ENCODE measurements around the gene THAP11.
A peak's percentile ranks its signal among the peaks of the same experiment; 100 is the strongest.
"Not testable (repeated sequence)": the region's sequence is repeated elsewhere in the genome, so short reads cannot be mapped to it uniquely, and the experiment has no call there.

THAP11 gene

GRCh38 chr16:67862623-67863583 is 20.8 kb downstream of the THAP11 start:
- DNase-seq (ENCODE audit: low spot score) = no peak

DNA sequence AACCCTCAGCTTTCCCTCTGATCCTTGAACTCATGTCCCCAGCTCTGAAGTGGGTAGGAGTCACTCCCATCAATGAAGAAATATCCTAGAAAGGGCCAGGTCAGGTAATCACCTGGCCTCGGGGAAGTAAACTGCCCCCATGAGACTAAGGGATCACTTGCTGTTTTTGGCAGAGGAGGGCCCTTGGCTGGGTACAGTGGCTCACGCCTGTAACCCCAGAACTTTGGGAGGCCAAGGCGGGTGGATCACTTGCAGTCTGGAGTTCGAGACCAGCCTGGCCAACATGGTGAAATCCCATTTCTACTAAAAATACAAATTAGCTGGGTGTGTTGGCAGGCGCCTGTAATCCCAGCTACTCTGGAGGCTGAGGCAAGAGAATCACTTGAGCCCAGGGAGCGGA is 21.9 kb downstream of the THAP11 start:
- DNase-seq (ENCODE audit: low spot score) = not testable (repeated sequence)

DNA sequence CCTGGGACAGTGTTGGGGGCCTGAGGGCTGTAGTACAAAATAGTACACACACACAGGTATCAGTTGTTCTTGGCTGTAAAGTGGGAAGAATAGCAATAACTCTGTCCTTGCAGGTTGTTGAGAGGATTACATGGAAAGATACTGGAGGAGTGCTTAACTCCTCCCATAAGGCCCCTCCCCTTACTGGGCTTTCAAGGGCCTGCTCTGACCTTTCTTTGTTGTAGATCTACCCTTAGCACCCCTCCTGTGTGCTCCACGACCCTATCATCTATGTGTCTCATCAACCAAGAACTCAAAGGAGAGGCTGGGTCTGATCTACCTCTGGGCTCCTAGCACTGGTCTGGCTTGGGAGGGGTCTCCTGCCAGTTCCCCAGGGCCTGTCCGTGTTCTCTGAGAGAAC is 22.5 kb downstream of the THAP11 start:
- DNase-seq (ENCODE audit: low spot score) = no peak

DNA sequence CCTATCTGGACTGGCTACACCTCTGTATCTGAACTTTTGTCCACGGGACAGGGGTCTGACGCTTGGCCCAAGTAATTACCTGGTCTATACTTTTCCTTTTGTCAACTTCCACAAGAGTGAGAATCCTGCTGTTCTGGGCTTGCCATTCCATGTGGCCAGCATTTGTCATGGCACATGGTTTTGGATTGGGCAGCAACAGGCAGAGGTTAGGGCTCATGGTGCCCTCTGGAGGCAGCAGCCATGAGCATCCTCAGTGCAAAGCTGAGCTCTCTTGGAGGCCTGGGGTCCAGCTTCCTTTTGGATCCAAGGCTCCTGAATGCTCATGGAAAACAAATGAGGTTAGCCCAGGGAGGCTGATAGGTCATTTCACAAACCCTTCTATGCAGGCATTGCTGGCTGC is 23.2 kb downstream of the THAP11 start:
- peak; percentile 58 for DNase-seq (ENCODE audit: low spot score)

GRCh38 chr16:67868290-67868689 is 26.2 kb downstream of the THAP11 start:
- no peak for DNase-seq (ENCODE audit: low spot score)

- no peak for DNase-seq (ENCODE audit: low spot score)
Observed at GRCh38 chr16:67869653-67870052, 27.5 kb downstream of the THAP11 start.

DNA sequence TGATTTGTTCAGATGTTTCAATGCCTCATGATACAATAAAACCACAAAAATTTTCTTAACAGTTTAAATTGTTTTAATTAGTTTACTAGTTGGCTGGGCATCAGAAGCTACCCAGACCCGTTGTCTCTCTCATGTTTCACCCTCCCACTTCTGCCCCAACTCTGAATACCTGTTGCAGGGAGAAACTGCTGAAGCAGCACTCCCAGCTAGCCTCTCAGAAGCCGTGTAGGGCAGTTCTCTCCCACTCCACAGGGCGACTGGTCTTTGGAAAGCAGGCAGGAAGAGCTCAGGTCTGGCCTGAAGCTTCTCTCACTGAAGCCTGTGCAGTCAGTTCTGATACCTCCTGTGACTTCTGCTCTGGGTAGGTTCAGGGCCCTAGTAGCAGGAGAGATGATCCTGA is 29.1 kb downstream of the THAP11 start:
- no peak for DNase-seq (ENCODE audit: low spot score)

GRCh38 chr16:67872131-67872630 is 30.1 kb downstream of the THAP11 start:
- DNase-seq (ENCODE audit: low spot score) = no peak

DNA sequence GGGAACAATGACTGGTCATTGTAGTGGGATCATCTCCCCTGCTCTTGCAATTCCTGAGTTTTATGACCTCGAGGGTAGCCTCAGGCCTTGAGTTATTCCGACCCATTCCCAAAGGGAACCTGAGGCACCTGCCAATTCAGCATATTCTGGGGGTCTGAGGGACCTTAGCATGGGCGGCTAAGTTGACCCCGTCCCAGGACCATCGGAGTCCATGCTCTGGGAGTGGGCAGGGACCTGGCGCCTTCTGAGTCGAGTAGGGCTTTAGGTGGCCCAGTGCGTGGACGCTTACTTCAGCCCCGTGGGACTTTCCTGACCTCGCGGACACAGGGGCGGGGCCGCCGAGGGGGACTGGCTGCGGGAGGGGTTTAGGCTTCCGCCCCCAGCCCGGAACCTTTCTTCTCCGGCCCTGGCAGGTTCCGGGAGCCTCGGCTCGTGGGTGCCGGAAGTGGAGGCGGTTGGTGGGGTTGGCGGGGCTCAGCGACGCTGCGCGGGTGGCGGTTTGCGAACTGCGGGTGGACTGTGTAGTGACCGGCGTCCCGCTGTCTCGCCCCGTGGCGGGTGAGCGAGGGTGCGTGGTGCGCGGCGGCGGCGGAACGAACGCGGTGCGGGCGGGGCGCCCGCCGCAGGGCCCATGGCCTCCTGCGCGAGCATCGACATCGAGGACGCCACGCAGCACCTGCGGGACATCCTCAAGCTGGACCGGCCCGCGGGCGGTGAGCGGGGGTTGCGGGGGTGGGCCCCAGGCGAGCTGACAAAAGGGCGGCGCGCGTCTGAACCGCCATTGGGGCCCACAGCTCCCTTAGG is 30.7 kb downstream of the THAP11 start, which contains the start of gene EDC4:
Gene EDC4, plus strand, starts transcription at position 422 of the 804 bp plus-strand sequence. Its CDS starts 210 bp downstream, at position 632.
- DNase-seq (ENCODE audit: low spot score) = peak; percentile 73

DNA sequence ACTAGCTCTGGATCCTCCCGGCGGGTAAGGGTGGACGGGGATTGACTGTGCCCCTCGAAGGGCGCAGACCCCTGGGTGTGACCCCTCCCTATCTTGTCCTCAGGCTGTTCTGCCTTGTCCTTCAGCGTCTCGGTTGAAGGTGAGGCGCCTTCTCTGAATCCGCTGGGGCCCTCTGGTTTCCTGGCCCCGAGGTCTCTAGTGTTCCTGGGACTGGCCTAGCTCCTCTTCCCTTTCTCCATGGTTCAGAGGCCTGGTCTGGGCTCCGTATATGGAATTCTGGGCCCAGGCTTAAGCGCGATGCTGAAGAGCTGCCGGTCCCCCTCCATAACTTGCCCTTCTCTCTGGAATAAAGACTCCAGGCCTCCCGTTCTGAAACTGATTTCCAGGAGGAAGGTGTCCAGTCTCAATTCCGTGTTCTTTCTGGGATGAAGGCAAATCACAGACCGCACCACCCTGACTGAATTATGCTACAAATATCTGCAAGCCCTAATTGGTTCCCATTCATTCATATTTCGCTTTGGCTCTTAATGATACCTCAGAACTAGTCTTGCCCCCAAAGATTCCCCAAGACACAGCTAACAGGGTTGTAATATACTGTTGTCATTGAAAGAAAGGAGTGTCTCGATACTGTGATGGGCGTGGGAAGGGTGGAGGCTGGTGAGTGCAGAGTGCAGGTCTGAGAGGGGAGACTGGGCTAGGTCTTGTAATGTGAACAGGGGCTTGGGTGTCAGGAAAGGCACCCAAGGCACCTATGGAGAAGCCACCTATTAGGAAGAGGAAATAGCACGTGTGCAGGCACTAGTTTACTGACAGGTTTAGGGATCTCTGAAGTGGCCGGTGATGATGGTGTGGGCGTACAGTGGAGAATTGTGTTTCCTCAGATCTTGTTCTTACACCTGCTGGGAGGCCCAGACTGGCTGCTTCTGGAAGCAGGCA is 31.6 kb downstream of the THAP11 start:
- DNase-seq (ENCODE audit: low spot score) = no peak

DNA sequence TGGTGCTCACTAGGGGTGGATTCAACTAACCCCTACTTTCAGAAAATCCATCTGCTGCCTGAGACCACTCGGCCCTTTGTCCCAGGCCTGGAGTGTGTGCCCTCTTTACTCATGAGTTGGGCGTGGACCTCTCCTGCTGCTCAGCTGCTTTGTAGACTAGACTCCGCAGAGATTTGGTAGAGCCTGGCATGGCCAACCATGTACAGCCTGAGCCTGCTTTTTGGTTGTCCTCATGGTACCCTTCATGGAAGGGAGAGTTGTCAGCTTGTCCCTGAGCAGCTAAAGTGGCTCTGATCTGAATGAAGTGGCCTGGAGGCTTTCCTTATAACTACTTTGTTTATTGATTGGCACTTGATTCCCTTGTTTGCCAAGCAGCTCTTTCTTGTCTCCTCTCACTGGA is 32.3 kb downstream of the THAP11 start:
- DNase-seq (ENCODE audit: low spot score) = no peak

DNA sequence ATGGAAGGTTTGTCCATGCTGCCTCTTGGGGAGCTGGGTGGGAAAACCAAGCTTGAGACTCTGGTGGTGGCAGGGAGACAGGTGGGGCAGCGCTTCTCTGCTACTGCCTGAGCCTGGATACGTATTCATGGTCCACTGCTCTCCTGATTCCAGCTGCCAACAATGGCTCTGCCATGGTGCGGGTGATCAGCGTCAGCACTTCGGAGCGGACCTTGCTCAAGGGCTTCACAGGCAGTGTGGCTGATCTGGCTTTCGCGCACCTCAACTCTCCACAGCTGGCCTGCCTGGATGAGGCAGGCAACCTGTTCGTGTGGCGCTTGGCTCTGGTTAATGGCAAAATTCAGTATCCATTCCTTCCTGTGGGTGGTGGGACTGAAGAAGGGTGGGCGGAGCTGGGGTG is 34.9 kb downstream of the THAP11 start:
- DNase-seq (ENCODE audit: low spot score) = no peak

DNA sequence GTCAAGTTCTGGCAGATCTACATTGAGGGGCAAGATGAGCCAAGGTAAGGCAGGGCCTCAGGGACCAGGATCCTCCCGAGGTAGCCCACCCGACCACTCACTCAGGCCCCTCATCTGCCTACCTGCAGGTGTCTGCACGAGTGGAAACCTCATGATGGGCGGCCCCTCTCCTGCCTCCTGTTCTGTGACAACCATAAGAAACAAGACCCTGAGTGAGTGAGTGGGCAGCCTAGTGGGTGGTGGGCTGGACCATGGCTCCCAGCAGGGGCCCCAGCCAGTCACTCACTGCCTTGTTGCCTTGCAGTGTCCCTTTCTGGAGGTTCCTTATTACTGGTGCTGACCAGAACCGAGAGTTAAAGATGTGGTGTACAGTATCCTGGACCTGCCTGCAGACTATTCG is 36.1 kb downstream of the THAP11 start:
- DNase-seq (ENCODE audit: low spot score) = no peak

DNA sequence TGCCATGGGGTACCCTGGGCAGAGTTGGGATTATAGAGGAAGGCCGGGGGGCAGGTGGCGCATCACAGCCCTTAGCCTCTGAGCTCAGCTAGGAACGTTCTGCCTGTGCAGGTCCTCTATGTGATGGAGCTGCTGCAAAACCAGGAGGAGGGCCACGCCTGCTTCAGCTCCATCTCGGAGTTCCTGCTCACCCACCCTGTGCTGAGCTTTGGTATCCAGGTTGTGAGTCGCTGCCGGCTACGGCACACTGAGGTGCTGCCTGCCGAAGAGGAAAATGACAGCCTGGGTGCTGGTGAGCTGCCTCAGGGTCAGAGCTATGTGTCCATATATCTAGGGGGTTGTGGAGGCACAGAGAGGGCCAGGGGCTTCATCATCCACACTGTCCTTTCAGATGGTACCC is 36.7 kb downstream of the THAP11 start:
- DNase-seq (ENCODE audit: low spot score) = no peak

- no peak for DNase-seq (ENCODE audit: low spot score)
Observed at GRCh38 chr16:67879462-67879861, 37.3 kb downstream of the THAP11 start.

GRCh38 chr16:67879936-67880335 is 37.8 kb downstream of the THAP11 start:
- no peak for DNase-seq (ENCODE audit: low spot score)

DNA sequence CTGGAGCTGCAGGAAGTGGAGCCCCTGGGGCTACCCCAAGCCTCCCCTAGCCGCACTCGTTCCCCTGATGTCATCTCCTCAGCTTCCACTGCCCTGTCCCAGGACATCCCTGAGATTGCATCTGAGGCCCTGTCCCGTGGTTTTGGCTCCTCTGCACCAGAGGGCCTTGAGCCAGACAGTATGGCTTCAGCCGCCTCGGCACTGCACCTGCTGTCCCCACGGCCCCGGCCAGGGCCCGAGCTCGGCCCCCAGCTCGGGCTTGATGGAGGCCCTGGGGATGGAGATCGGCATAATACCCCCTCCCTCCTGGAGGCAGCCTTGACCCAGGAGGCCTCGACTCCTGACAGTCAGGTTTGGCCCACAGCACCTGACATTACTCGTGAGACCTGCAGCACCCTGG is 38.5 kb downstream of the THAP11 start:
- DNase-seq (ENCODE audit: low spot score) = no peak

- no peak for DNase-seq (ENCODE audit: low spot score)
Observed at GRCh38 chr16:67881621-67882161, 39.6 kb downstream of the THAP11 start.

DNA sequence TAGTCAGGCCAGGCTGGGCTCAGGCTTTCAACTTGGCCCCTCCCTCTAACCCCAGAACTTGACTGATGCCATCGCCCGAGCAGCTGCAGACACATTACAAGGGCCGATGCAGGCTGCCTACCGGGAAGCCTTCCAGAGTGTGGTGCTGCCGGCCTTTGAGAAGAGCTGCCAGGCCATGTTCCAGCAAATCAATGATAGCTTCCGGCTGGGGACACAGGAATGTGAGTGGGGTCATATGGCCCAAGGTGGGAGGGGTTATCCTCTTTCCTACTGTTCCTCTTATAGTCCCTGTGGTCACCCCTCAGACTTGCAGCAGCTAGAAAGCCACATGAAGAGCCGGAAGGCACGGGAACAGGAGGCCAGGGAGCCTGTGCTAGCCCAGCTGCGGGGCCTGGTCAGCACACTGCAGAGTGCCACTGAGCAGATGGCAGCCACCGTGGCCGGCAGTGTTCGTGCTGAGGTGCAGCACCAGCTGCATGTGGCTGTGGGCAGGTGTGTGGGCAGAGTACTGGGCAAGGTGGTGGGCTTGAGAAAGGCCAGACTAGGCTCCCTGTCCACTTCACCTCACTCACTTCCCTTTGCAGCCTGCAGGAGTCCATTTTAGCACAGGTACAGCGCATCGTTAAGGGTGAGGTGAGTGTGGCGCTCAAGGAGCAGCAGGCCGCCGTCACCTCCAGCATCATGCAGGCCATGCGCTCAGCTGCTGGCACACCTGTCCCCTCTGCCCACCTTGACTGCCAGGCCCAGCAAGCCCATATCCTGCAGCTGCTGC is 40.4 kb downstream of the THAP11 start:
- no peak for DNase-seq (ENCODE audit: low spot score)

DNA sequence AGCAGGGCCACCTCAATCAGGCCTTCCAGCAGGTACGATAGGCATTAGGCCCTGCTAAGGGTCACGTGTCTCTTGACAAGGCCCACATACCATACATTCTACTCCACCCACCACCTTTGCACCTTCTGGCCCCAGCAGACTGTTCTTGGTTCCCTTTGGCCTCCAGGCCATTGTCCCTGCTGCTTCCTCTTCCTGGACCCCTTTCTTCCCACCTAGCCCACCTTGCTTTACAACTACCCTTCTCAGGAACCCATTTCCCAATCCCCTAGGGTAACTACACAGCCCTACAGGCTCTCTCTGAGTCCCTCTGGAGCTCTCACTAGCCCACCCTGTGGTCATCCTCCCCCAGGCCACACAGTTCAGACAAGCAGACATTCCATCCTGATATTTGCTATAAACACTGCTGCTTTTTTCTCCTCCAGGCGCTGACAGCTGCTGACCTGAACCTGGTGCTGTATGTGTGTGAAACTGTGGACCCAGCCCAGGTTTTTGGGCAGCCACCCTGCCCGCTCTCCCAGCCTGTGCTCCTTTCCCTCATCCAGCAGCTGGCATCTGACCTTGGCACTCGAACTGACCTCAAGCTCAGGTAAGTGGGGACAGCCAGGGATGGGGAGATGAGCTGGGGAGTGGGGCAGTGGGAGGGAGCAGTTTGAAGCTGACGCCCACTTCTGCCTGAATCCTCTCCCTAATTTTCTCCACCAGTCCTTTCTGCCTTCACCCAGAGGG is 41.2 kb downstream of the THAP11 start:
- no peak for DNase-seq (ENCODE audit: low spot score)

All from hematopoietic multipotent progenitor cell treated with erythropoietin and hydrocortisone succinate and interleukin-3 and kit ligand, for 15 days (in vitro differentiated cells).